Left lung (tissue), 10 donors: ENCODE results near the gene AFF2. TPM values are rescaled to one million over a fixed set of nuclear protein-coding genes. Genes with fewer than 3 reads are reported as not detected.

Experiments
- ATAC-seq: fragments of 200-7000 bp; cut with Tn5 transposase; one replicate; pipeline ENCODE4 v1.9.1; 2020; ENCODE audit warnings: moderate library complexity
- DNase-seq, 4 donors: peaks; one replicate each; pipeline ENCODE4 v3.0.0-alpha.2; 2013 to 2020
- H3K27ac ChIP-seq, 2 donors: fragments of 200-600 bp; sonication (generic) in 1 of 2; one replicate each; pipeline versions ENCODE4 v1.5.0 to v1.8.0; 2020 to 2021
- H3K27me3 ChIP-seq, 2 donors: fragments of 200-600 bp; sonication (generic) in 1 of 2; one replicate each; pipeline versions ENCODE4 v1.5.0 to v1.8.0; 2020 to 2021
- H3K36me3 ChIP-seq, 2 donors: fragments of 200-600 bp; sonication (generic) in 1 of 2; one replicate each; pipeline versions ENCODE4 v1.5.0 to v1.8.0; 2020 to 2021
- H3K4me1 ChIP-seq, 2 donors: fragments of 200-600 bp; one replicate each; pipeline ENCODE4 v1.8.0; 2021
- H3K4me3 ChIP-seq, 2 donors: fragments of 200-600 bp; sonication (generic) in 1 of 2; one replicate each; pipeline versions ENCODE4 v1.5.0 to v1.8.0; 2020 to 2021; ENCODE audit warnings: mild to moderate bottlenecking in 1 of 2
- H3K9me3 ChIP-seq, 2 donors: fragments of 200-600 bp; sonication (generic) in 1 of 2; one replicate each; pipeline versions ENCODE4 v1.5.0 to v1.8.0; 2020 to 2021
- intact Hi-C, 2 donors: fragments of 100-400 bp; cut with DNase I; formaldehyde crosslinking; loops; one replicate each; pipeline versions ENCODE4 v1.11.2 to v1.14.2; 2022
- polyA plus RNA-seq, 6 donors: library from polyadenylated mRNA; unstranded; fragments of 120-200 nt; gene quantifications; one replicate each; pipeline ENCODE4 v1.2.1, GENCODE V29; 2013; ENCODE audit not compliant: insufficient read length in 6 of 6
- total RNA-seq, 2 donors: library from RNA; stranded (reverse); fragmentation: NEBNext Ultra II Directional; extraction: Animal tissue kit (Norgen Biotek cat#: 25700); gene quantifications; one replicate each; pipeline ENCODE4 v1.2.1, GENCODE V29; 2021
- TF ChIP-seq, protein P1 (sequence below), 2 donors: fragments of 200-600 bp; sonication (generic) in 1 of 2; IDR thresholded peaks; one replicate each; pipeline versions ENCODE4 v1.5.0 to v1.8.0; 2021; ENCODE audit warnings: antibody characterized with exemption in 2 of 2
- donor health status: DM: no; HTN: yes; CAD: no.
- donor health status: DM: no; HTN: no; CAD: no.

The AFF2 gene
- total and polyA plus RNA-seq, 8 donors: 4.8 to 10.2 (median 5.7) TPM

DNA sequence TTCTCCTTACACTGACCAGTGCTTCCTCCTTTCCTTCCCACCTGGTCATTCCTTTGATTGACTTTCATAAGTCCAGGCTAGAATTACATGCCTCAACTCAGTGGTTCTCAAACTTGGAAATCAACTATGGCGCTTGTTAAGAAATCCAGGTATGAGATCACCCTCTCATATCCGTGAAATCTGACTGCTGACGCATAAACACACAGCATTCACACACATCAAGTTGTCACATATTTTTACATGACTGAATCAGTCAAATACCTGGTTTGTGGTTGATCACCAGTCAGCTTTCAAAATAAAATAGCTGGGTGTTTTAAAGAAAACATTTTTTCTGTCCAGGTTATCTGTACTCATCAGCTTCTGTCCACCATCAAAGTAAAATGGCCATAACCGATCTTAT lies 433.5 kb downstream of the AFF2 start:
- DNase-seq (no peak), ATAC-seq (no peak)
- H3K4me1 ChIP-seq: no peaks in the 10 kb centered on the region
- intact Hi-C loops: no loop called here
- no peaks in the 10 kb centered on the region for H3K9me3 ChIP-seq
- no peaks in the 10 kb centered on the region for H3K27me3 ChIP-seq
- TF ChIP-seq, protein P1, sequence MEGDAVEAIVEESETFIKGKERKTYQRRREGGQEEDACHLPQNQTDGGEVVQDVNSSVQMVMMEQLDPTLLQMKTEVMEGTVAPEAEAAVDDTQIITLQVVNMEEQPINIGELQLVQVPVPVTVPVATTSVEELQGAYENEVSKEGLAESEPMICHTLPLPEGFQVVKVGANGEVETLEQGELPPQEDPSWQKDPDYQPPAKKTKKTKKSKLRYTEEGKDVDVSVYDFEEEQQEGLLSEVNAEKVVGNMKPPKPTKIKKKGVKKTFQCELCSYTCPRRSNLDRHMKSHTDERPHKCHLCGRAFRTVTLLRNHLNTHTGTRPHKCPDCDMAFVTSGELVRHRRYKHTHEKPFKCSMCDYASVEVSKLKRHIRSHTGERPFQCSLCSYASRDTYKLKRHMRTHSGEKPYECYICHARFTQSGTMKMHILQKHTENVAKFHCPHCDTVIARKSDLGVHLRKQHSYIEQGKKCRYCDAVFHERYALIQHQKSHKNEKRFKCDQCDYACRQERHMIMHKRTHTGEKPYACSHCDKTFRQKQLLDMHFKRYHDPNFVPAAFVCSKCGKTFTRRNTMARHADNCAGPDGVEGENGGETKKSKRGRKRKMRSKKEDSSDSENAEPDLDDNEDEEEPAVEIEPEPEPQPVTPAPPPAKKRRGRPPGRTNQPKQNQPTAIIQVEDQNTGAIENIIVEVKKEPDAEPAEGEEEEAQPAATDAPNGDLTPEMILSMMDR (IDR thresholded peaks at IDR 0.05): no peak
- no peak overlapping the region for H3K4me3 ChIP-seq
- no peak overlapping the region for H3K27ac ChIP-seq
- H3K36me3 ChIP-seq: no peaks in the 10 kb centered on the region

DNA sequence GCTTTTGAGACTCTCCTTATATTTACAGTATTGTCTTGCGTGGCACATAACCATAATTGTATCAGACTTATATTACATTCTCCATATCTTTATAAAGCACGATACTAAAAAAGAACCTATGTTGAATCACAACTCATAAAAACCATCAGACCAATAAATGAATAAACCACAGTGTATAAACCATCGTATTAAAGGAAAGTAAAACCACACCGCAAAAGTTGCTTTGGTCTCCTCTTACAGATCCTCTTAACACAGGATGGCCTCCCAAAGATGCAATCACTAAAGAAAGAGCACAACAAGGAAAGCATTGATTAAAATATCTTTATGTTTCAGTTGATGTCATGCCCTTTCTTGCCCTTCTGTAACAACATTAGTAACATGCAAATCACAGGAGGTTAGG lies 437.9 kb downstream of the AFF2 start:
- intact Hi-C loops: no loop called here
- Histone ChIP-seq H3K27me3 (no peaks in the 10 kb centered on the region), H3K4me3 (no peak overlapping the region), H3K36me3 (no peaks in the 10 kb centered on the region), H3K4me1 (no peaks in the 10 kb centered on the region), H3K27ac (no peak overlapping the region), H3K9me3 (no peaks in the 10 kb centered on the region)
- TF ChIP-seq, protein P1 (IDR thresholded peaks at IDR 0.05): no peak
- no peak for DNase-seq
- no peak for ATAC-seq

DNA sequence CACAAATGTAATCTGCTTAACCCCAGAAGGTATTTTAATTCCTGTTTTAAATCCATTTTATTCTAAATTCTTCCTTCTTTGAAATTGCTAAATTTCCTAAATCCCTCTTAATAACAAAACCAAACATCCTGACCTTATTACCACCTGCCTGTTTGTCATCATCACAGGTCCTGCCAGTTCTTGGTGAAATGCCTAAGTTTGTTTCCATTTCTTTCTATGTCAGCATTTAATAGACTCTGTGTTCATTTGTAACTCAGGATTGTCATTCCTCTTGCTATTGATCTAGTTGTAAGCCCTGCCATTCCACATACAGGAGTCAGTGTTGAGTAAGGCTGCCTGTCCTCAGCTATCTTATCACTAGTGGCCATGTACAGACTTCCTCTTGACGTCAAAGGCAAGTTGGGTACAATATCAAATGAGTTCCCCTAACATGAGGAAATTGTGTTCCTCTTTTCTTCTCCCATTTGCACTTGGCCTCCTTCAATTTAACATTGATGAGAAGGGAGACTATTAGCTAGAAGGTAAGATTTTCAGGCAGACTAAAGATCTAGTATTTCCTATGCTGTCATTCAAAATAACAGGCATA lies 440.1 kb downstream of the AFF2 start:
- Histone ChIP-seq H3K4me1 (no peaks in the 10 kb centered on the region), H3K27me3 (no peaks in the 10 kb centered on the region), H3K4me3 (no peak overlapping the region), H3K9me3 (no peaks in the 10 kb centered on the region), H3K36me3 (no peaks in the 10 kb centered on the region), H3K27ac (no peak overlapping the region)
- DNase-seq (no peak), ATAC-seq (no peak)
- intact Hi-C loops: no loop called here
- TF ChIP-seq, protein P1 (IDR thresholded peaks at IDR 0.05): no peak

DNA sequence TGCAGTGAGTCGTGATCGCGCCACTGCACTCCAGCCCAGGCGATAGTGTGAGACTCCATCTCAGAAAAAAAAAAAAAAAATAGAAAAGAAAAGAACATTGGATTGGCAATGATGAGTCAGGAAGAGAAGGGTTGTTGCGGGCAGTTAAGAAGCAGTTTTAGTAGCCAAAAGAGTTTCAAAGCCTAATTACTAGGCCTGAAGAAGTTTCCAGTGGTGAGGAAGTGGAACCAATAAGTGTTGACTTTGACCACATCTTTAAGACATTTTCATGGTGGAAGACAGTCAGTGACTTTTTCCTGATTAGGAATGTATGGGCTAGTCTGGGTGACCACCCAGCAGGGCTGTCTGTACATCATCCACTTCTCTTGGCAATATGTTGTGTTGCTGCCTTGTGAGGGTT lies 442.3 kb downstream of the AFF2 start:
- DNase-seq (no peak), ATAC-seq (no peak)

DNA sequence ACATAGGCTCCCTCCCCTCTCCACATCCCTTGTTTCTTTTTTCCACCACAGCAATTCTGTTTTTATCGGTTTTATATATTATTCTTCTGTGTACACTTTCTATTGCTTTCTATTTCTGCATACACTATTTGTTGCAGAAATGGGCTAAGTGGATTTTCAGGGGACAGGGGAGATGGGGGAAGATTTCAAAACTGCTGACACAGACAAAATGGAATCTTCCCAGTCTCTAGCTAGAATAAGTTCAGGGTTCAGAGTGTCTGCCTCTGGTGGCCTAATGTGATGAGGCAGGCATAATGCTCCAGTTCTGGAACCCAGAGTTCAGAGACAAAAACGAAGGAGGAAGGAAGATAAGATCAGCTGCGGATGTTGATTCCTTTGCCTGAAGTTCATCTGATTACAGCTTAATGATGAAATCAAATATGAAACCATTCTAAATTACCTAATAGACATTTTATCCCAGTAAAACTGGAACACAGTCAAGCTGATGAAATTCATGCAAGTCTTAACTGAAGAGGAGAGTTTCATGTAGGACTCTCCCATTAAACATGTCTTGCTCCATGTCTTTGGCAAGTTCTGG lies 447.1 kb downstream of the AFF2 start:
- TF ChIP-seq, protein P1 (IDR thresholded peaks at IDR 0.05): no peak
- H3K27ac ChIP-seq: no peak overlapping the region
- no peaks in the 10 kb centered on the region for H3K4me1 ChIP-seq
- ATAC-seq (no peak), DNase-seq (no peak)
- intact Hi-C loops: no loop called here
- no peaks in the 10 kb centered on the region for H3K9me3 ChIP-seq
- no peaks in the 10 kb centered on the region for H3K27me3 ChIP-seq
- no peak overlapping the region for H3K4me3 ChIP-seq
- H3K36me3 ChIP-seq: no peaks in the 10 kb centered on the region

More for the DNA sequence above, 442.3 kb downstream of the AFF2 start:
- TF ChIP-seq, protein P1 (IDR thresholded peaks at IDR 0.05): no peak
- Histone ChIP-seq H3K4me3 (no peak overlapping the region), H3K27ac (no peak overlapping the region), H3K4me1 (no peaks in the 10 kb centered on the region), H3K36me3 (no peaks in the 10 kb centered on the region), H3K9me3 (no peaks in the 10 kb centered on the region), H3K27me3 (no peaks in the 10 kb centered on the region)
- intact Hi-C loops: no loop called here
